Tongue (tissue), 3 donors: Measurements from ENCODE around the gene SPRR2A. TPM values are rescaled to one million over a fixed set of nuclear protein-coding genes. Genes with fewer than 3 reads are reported as not detected.
"Not testable (repeated sequence)": the region's sequence is repeated elsewhere in the genome, so short reads cannot be mapped to it uniquely, and the experiment has no call there.

Experiments used
- DNase-seq: peaks from one replicate; pipeline ENCODE4 v3.0.0-alpha.2; 2015
- small RNA-seq: library from RNA; depleted of rRNA; stranded (forward); fragments of <200 nt; gene quantifications from one replicate; pipeline ENCODE3, GENCODE V24; 2014; ENCODE audit warnings: low replicate concordance
- total RNA-seq: library from RNA; depleted of rRNA; stranded (reverse); fragments of >200 nt; gene quantifications from one replicate; pipeline ENCODE4 v1.2.3, GENCODE V29; 2014

SPRR2A gene
- total RNA-seq, 1 donor from 2014 or later = 3.1 TPM

GRCh38 chr1:153024413-153024812 lies 32.9 kb downstream of the SPRR2A start:
- DNase-seq = no peak

DNA sequence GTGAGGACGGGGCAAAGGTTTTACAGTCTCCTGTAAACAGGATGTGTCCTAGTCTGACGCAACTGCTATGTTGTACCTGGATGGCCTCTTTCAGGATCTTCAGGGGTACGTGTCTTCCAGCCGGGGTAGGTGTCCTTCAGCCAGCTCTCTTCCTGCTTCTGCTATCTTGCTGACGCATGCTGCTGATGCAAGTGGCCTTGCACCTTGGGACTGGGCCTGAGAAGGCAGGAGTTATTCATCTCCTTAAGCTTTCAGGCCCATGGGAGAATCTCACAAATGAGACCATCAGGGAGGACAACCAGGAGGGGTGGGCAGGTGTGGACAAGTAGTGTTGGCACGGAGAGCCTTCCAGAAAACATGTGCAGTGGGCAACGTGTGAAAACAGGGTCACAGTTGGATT lies 34.2 kb downstream of the SPRR2A start:
- no peak for DNase-seq

DNA sequence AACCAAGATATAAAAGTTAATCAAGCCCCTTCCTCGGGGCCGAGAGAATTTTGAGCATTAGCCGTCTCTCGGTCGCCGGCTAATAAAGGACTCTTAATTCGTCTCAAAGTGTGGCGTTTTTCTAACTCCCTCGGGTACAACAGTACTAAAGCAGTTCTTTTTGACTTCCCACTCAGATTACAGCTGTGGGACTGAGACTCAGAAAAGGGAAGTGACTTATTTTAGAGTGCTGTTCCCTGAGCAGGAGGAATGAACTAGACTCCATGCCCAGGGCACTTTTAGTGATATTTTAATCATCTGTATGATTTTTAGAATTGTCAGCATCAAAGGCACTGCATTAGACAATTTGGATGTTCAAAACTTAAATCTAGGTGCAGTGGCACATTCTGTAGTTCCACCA lies 35.0 kb downstream of the SPRR2A start:
- DNase-seq = not testable (repeated sequence)

DNA sequence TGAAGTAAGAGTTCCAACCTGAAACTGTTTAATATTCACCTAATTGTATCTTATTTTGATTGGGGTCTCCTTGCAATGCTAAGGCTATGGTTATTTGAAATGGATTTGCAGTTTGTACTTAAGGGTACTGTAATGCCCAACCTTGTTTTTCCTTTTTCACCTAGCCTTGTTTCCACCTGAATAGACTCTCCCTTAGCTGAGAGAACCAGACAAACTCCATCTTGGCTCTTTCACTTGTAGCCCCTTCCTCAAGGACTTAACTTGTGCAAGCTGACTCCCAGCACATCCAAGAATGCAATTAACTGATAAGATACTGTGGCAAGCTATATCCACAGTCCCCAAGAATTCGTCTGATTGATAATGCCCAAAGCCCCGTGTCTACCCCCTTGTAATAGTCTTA lies 35.5 kb downstream of the SPRR2A start:
- DNase-seq = not testable (repeated sequence)

GRCh38 chr1:153011235-153011758 lies 46.0 kb downstream of the SPRR2A start:
- not testable (repeated sequence) for DNase-seq

Small RNAs within 50 kb of the gene (small RNA-seq; reads per million reads assigned to genes)
- not detected for gene AL356867.1
- gene RF00322 = not detected

Other genes starting within 250 kb of the SPRR2A start
- not detected for gene LCE1B, start 245.5 kb downstream of the SPRR2A start, total RNA-seq
- not detected for gene LCE1A, start 230.0 kb downstream of the SPRR2A start, total RNA-seq
- not detected for gene LCE6A, start 214.7 kb downstream of the SPRR2A start, total RNA-seq
- gene LCE7A, start 197.5 kb downstream of the SPRR2A start, total RNA-seq = not detected
- gene SMCP, start 179.2 kb downstream of the SPRR2A start, total RNA-seq = not detected
- 7.7 TPM for gene IVL, start 149.0 kb downstream of the SPRR2A start, total RNA-seq
- gene SPRR5, start 110.3 kb downstream of the SPRR2A start, total RNA-seq = not detected
- gene SPRR4, start 86.9 kb downstream of the SPRR2A start, total RNA-seq = not detected
- gene SPRR1A, start 73.4 kb downstream of the SPRR2A start, total RNA-seq = not detected
- gene SPRR3, start 55.8 kb downstream of the SPRR2A start, total RNA-seq = 58.0 TPM
- 1.3 TPM for gene SPRR1B, start 26.3 kb downstream of the SPRR2A start, total RNA-seq
- gene SPRR2D, start 16.4 kb downstream of the SPRR2A start, total RNA-seq = not detected
- gene SPRR2B, start 14.1 kb upstream of the SPRR2A start, total RNA-seq = not detected
- gene SPRR2E, start 37.0 kb upstream of the SPRR2A start, total RNA-seq = not detected
- not detected for gene SPRR2F, start 56.0 kb upstream of the SPRR2A start, total RNA-seq
- not detected for gene SPRR2G, start 93.4 kb upstream of the SPRR2A start, total RNA-seq
- gene LELP1, start 145.9 kb upstream of the SPRR2A start, total RNA-seq = not detected
- gene PRR9, start 160.1 kb upstream of the SPRR2A start, total RNA-seq = not detected
- gene LORICRIN, start 202.2 kb upstream of the SPRR2A start, total RNA-seq = not detected